Lower leg skin (tissue), 4 donors: ENCODE results near the gene PWWP2A. TPM values are rescaled to one million over a fixed set of nuclear protein-coding genes. Genes with fewer than 3 reads are reported as not detected.
A peak's percentile ranks its signal among the peaks of the same experiment; 100 is the strongest.
"Not testable (repeated sequence)": the region's sequence is repeated elsewhere in the genome, so short reads cannot be mapped to it uniquely, and the experiment has no call there.

Experiments used
- DNase-seq, 2 donors: peaks; one replicate each; pipeline ENCODE4 v3.0.0-alpha.2; 2019; ENCODE audit warnings: low spot score in 2 of 2
- H3K4me3 ChIP-seq: fragments of 200-600 bp; sonication (generic); 2 replicates; pipeline ENCODE4 v1.5.1; 2017; ENCODE audit warnings: mild to moderate bottlenecking, low read depth; ENCODE audit not compliant: poor library complexity, severe bottlenecking
- CTCF ChIP-seq, 3 donors: fragments of 450-650 bp; IDR thresholded peaks; one replicate each; pipeline ENCODE4 v1.5.1; 2016; ENCODE audit warnings: antibody characterized with exemption in 3 of 3, mild to moderate bottlenecking in 3 of 3, moderate library complexity in 2 of 3
- POLR2A ChIP-seq, 2 donors: fragments of 450-650 bp; IDR thresholded peaks; one replicate each; pipeline ENCODE4 v1.6.1; 2016 to 2017; ENCODE audit warnings: antibody characterized with exemption in 2 of 2, mild to moderate bottlenecking in 1 of 2, moderate library complexity in 1 of 2
- WGBS, 2 donors: methylation state at CpG; one replicate each; pipeline ENCODE4 v1.1.5; 2018; 5-methylcytosine and 5-hydroxymethylcytosine counted together
- intact Hi-C: fragments of 100-400 bp; cut with DNase I; formaldehyde crosslinking; loops from one replicate; pipeline ENCODE4 v1.15.0; 2023; ENCODE audit warnings: low total_unique reads
- total RNA-seq, 4 donors: library from RNA; depleted of rRNA; stranded (reverse); fragments of >200 nt; gene quantifications; one replicate each; pipeline ENCODE4 v1.1.0, GENCODE V29; 2016

Gene PWWP2A
- total RNA-seq, 4 donors from 2014 or later = 43.3 to 46.9 (median 46.4) TPM

GRCh38 chr5:160165137-160166068 lies 46.2 kb upstream of the PWWP2A start:
- DNase-seq = peak; percentile 75 to 95
- TF ChIP-seq CTCF (IDR thresholded peaks at IDR 0.05) (no peak), POLR2A (IDR thresholded peaks at IDR 0.05) (no peak)
- no peak overlapping the region for H3K4me3 ChIP-seq
- intact Hi-C loops = no loop called here
- WGBS, 2 donors = 28 to 36% methylated on average over 15 of the region's 15 CpGs

DNA sequence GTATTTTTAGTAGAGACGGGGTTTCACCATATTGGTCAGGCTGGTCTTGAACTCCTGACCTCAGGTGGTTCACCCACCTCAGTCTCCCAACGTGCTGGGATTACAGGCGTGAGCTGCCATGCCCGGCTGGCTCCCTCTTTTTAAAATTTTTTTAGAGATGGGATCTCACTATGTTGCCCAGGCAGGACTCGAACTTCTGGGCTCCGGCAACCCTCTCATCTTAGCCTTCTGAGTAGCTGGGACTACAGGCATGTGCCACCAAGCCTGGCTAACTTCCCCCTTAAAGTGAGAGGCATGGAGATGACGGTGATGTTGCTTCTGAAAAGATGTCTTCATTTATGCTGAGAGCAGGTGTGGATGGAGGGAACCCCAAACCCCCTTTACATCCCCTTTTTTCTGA lies 43.7 kb upstream of the PWWP2A start:
- no peak for DNase-seq
- TF ChIP-seq POLR2A (IDR thresholded peaks at IDR 0.05) = no peak
- 92 to 94% methylated on average over 7 of the region's 7 CpGs for WGBS, 2 donors
- intact Hi-C loops = loop anchor here (5.0 kb wide), 1 partner anchor 1991 kb away; no protein-coding TSS in a partner anchor
- no peak overlapping the region for H3K4me3 ChIP-seq

DNA sequence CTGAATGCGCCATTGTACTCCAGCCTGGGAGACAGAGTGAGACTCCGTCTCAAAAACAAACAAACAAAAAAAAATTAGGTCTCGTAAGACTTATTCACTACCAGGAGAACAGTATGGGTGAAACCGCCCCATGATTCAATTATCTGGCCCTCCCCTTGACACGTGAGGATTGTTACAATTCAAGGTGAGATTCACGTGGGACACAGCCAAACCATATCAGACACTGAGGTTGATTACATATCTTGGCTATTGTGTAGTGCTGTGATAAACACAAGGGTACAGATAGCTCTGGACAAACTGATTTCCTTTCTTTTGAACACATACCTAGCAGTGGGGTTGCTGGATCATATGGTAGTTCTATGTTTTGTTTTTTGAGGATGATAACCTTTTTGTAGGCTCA lies 42.4 kb upstream of the PWWP2A start:
- intact Hi-C loops = loop anchor here (5.0 kb wide), 1 partner anchor 1989 kb away; no protein-coding TSS in a partner anchor
- WGBS, 2 donors = 82 to 83% methylated on average over 6 of the region's 6 CpGs
- no peak overlapping the region for H3K4me3 ChIP-seq
- TF ChIP-seq POLR2A (IDR thresholded peaks at IDR 0.05) (no peak), CTCF (IDR thresholded peaks at IDR 0.05) (no peak)
- no peak for DNase-seq

GRCh38 chr5:160160875-160161274 lies 41.6 kb upstream of the PWWP2A start:
- WGBS, 2 donors = 66 to 80% methylated on average over 3 of the region's 3 CpGs
- H3K4me3 ChIP-seq, DNase-seq: not testable (repeated sequence)
- intact Hi-C loops = loop anchor here (5.0 kb wide), 1 partner anchor 1989 kb away; no protein-coding TSS in a partner anchor

DNA sequence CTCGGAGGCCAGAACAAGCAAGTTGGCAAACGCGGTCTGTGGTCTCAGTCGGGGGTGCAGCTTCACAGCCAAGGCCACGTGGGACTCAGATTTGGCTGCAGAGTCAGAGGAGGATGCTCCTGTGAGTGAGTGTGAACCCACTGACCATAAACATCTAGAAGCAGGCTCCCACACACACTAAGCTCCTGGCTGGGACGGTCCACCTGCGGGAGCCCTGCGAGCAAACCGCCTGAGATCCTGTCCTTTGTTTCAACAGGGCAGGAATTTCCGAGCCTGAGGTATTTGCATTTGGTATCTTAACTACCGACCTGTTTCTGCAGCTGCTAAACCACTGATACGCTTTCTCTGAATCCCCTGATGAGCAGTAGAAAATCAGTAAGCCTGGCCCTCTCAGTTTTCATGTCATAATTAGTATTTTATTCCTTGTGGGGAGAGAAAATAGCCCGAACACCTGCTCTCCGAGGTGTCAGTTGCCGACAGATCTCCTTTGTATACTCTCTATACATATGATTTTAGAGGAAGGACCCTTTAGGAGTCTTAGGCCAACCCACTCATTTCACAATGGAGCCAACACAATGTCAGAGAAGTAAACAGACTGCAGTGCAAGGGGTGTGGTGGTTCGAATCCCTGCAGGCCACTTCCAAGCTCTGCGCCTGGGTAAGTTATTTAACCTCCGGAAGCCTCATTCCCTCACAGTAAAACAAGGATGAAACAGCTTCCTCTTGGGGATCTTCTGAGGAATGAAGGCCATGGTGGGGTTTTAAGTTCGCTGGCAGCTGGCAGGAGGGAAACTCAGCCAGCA lies 40.9 kb upstream of the PWWP2A start:
- intact Hi-C loops = loop anchor here (5.0 kb wide), 1 partner anchor 1988 kb away; no protein-coding TSS in a partner anchor
- TF ChIP-seq CTCF (IDR thresholded peaks at IDR 0.05) (no peak), POLR2A (IDR thresholded peaks at IDR 0.05) (no peak)

GRCh38 chr5:160158087-160158486 lies 38.8 kb upstream of the PWWP2A start:
- WGBS, 2 donors = 93 to 94% methylated on average over 9 of the region's 9 CpGs
- no peak overlapping the region for H3K4me3 ChIP-seq
- intact Hi-C loops = no loop called here
- DNase-seq = no peak
- TF ChIP-seq POLR2A (IDR thresholded peaks at IDR 0.05) (no peak), CTCF (IDR thresholded peaks at IDR 0.05) (no peak)

More for the DNA sequence above, 40.9 kb upstream of the PWWP2A start:
- DNase-seq = no peak
- H3K4me3 ChIP-seq = no peak overlapping the region
- WGBS, 2 donors = 61 to 70% methylated on average over 19 of the region's 19 CpGs
